HepG2 (cell line): ENCODE results near the gene LAMP1. TPM values are rescaled to one million over a fixed set of nuclear protein-coding genes. Genes with fewer than 3 reads are reported as not detected.
"Not testable (repeated sequence)": the region's sequence is repeated elsewhere in the genome, so short reads cannot be mapped to it uniquely, and the experiment has no call there.

Experiments used
- ATAC-seq: fragments of 200-7000 bp; cut with Tn5 transposase; 3 replicates; pipeline ENCODE4 v1.9.1; 2020; ENCODE audit warnings: mild to moderate bottlenecking, moderate library complexity
- BruUV-seq: library from RNA; stranded (reverse); fragments of 400-500 nt; replicated peaks from 2 replicates; lab custom pipeline; 2021; lab: Mats Ljungman, UMichigan
- CTCF ChIA-PET: fragments of 300-600 bp; formaldehyde crosslinking; extraction: SDS; loops from one replicate; lab custom pipeline; 2021; ENCODE audit warnings: low total read pairs, inconsistent platforms, low intra/inter-chr PET ratio; lab: Yijun Ruan, JAX
- POLR2A ChIA-PET: fragments of 350-600 bp; sonication (Branson Sonifier 250); formaldehyde crosslinking; loops from one replicate; lab custom pipeline; 2020; ENCODE audit warnings: antibody characterized with exemption, inconsistent platforms; lab: Yijun Ruan, JAX
- DNase-seq: peaks from one replicate; pipeline ENCODE4 v3.0.0-alpha.2; 2015; ENCODE audit warnings: low spot score
- FAIRE-seq: peaks from 3 replicates; lab custom pipeline; 2011; peaks lifted over from hg19 to GRCh38; lab: Jason Lieb, UNC
- H2AFZ ChIP-seq: one replicate; pipeline ENCODE4 v1.6.1; 2011; ENCODE audit warnings: low read length, inconsistent platforms
- H3K27ac ChIP-seq: fragments of 300-600 bp; 3 replicates; pipeline ENCODE4 v1.8.0; 2011; ENCODE audit warnings: mixed run types, mild to moderate bottlenecking, mixed read lengths, low read length, inconsistent platforms; ENCODE audit not compliant: insufficient read depth; ENCODE audit errors: extremely low read length
- H3K27me3 ChIP-seq, 2 experiments: fragments of 200-600 bp in 1 of 2; 2 replicates in 1 of 2; 3 replicates in 1 of 2; pipeline versions ENCODE4 v1.6.0 to v1.8.0; 2011; ENCODE audit warnings: low read length in 2 of 2, mild to moderate bottlenecking in 2 of 2, moderate library complexity in 2 of 2, inconsistent platforms in 1 of 2; ENCODE audit not compliant: insufficient read depth in 2 of 2, control insufficient read depth in 1 of 2
- H3K36me3 ChIP-seq, 2 experiments: fragments of 200-600 bp in 1 of 2; replicated peaks in 1 of 2; 2 replicates in 1 of 2; 3 replicates in 1 of 2; pipeline versions ENCODE4 v1.5.1 to v1.8.0; 2011; ENCODE audit warnings: low read length in 2 of 2, inconsistent platforms in 1 of 2; ENCODE audit not compliant: insufficient read depth in 2 of 2, control insufficient read depth in 1 of 2
- H3K4me1 ChIP-seq: 2 replicates; pipeline ENCODE4 v1.5.1; 2012; ENCODE audit warnings: low read length, inconsistent platforms; ENCODE audit not compliant: insufficient read depth
- H3K4me2 ChIP-seq: 2 replicates; pipeline ENCODE4 v1.6.0; 2011; ENCODE audit warnings: low read depth, low read length, inconsistent platforms
- H3K4me3 ChIP-seq, 3 experiments: fragments of 200-600 bp in 1 of 3; sonication (generic), shearing (Covaris generic) in 1 of 3; replicated peaks in 1 of 3; 2 replicates each; pipeline ENCODE4 v1.5.1; 2011 to 2016; ENCODE audit warnings: low read length in 3 of 3, inconsistent platforms in 2 of 3, low read depth in 2 of 3, mild to moderate bottlenecking in 2 of 3, control low read depth in 1 of 3, mixed read lengths in 1 of 3; ENCODE audit not compliant: insufficient read depth in 1 of 3
- H3K79me2 ChIP-seq: one replicate; pipeline ENCODE4 v1.6.1; 2011; ENCODE audit warnings: low read length, inconsistent platforms; ENCODE audit not compliant: insufficient read depth
- H3K9ac ChIP-seq: 2 replicates; pipeline ENCODE4 v1.6.0; 2011; ENCODE audit warnings: mild to moderate bottlenecking, low read depth, low read length, inconsistent platforms; ENCODE audit not compliant: insufficient read depth
- H3K9me3 ChIP-seq: 2 replicates; pipeline ENCODE4 v1.5.1; 2012; ENCODE audit warnings: mild to moderate bottlenecking, low read length
- H4K20me1 ChIP-seq: 2 replicates; pipeline ENCODE4 v1.6.0; 2011; ENCODE audit warnings: inconsistent platforms, mild to moderate bottlenecking, low read length, moderate library complexity; ENCODE audit not compliant: insufficient read depth
- ARNT2 ChIP-seq: sonication (generic); formaldehyde crosslinking; IDR thresholded peaks from 2 replicates; pipeline ENCODE4 v1.8.0; 2022; ENCODE audit warnings: mild to moderate bottlenecking, low read depth, missing genetic modification reagents, moderate library complexity
- NR0B2 ChIP-seq: sonication (generic); formaldehyde crosslinking; IDR thresholded peaks from 2 replicates; pipeline ENCODE4 v1.4.0; 2020; ENCODE audit warnings: mild to moderate bottlenecking, missing genetic modification reagents
- PHF20 ChIP-seq: sonication (generic); formaldehyde crosslinking; IDR thresholded peaks from 2 replicates; pipeline ENCODE4 v1.5.0; 2020; ENCODE audit warnings: mild to moderate bottlenecking, missing genetic modification reagents
- REPIN1 ChIP-seq: sonication (generic); formaldehyde crosslinking; IDR thresholded peaks from 2 replicates; pipeline ENCODE4 v1.8.0; 2022; ENCODE audit warnings: missing genetic modification reagents, low read depth, mild to moderate bottlenecking, borderline replicate concordance
- TFDP2 ChIP-seq: sonication (generic); formaldehyde crosslinking; IDR thresholded peaks from 2 replicates; pipeline ENCODE4 v1.4.0; 2020; ENCODE audit warnings: missing genetic modification reagents
- ZNF263 ChIP-seq: sonication (generic); formaldehyde crosslinking; IDR thresholded peaks from 2 replicates; pipeline ENCODE4 v1.4.0; 2020; ENCODE audit warnings: missing genetic modification reagents
- ZNF549 ChIP-seq: sonication (generic); formaldehyde crosslinking; IDR thresholded peaks from 2 replicates; pipeline ENCODE4 v1.5.0; 2020; ENCODE audit warnings: missing genetic modification reagents
- WGBS: methylation state at CpG from one replicate; pipeline ENCODE4 v1.1.6; 2017; ENCODE audit warnings: low lambda C conversion rate; 5-methylcytosine and 5-hydroxymethylcytosine counted together
- in situ Hi-C: cut with HindIII; loops from 2 replicates; pipeline ENCODE4 v1.10.0; 2017; ENCODE audit warnings: low pct_unique_long_range_greater_than_20kb; ENCODE audit not compliant: extremely low pct_ligation_motif_present
- intact Hi-C: fragments of 100-400 bp; cut with micrococcal nuclease; formaldehyde crosslinking; loops from one replicate; pipeline ENCODE4 v1.10.0; 2022; ENCODE audit not compliant: unreplicated experiment
- polyA plus RNA-seq, 8 experiments: library from polyadenylated mRNA; depleted of rRNA in 3 of 8; stranded (reverse) in 7 of 8; unstranded in 1 of 8; fragments of >200 nt; fragmentation: Illumina TruSeq in 4 of 8; extraction: Trizol in 4 of 8; gene quantifications; 2 replicates each; pipeline versions ENCODE4 v1.2.1 to v1.2.3, GENCODE V29; 2011 to 2016; ENCODE audit warnings: low read depth in 4 of 8, missing spikeins in 1 of 8, mixed read lengths in 1 of 8; ENCODE audit not compliant: insufficient read depth in 1 of 8
- total RNA-seq, 5 experiments: library from RNA; depleted of rRNA; stranded (reverse); fragments of >200 nt; fragmentation: Illumina TruSeq; extraction: Trizol; gene quantifications; 2 replicates each; pipeline ENCODE4 v1.2.3, GENCODE V29; 2016; ENCODE audit warnings: low read depth in 1 of 5
- TF ChIP-seq, protein P1 (sequence below): sonication (generic); formaldehyde crosslinking; IDR thresholded peaks from 2 replicates; pipeline ENCODE4 v1.4.0; 2020; ENCODE audit warnings: missing genetic modification reagents, mild to moderate bottlenecking, borderline replicate concordance

Gene LAMP1
- total and polyA plus RNA-seq, 2 of the 13 experiments (the other 11 are each of a cell fraction or from before 2014, with no cell fraction given) = 103 to 112 TPM

- TF ChIP-seq TFDP2 (CRISPR knock-in tag) (no peak), ZNF549 (CRISPR knock-in tag) (no peak), PHF20 (CRISPR knock-in tag) (no peak), REPIN1 (CRISPR knock-in tag) (no peak), NR0B2 (CRISPR knock-in tag) (no peak), ARNT2 (CRISPR knock-in tag) (no peak)
- TF ChIP-seq, protein P1, sequence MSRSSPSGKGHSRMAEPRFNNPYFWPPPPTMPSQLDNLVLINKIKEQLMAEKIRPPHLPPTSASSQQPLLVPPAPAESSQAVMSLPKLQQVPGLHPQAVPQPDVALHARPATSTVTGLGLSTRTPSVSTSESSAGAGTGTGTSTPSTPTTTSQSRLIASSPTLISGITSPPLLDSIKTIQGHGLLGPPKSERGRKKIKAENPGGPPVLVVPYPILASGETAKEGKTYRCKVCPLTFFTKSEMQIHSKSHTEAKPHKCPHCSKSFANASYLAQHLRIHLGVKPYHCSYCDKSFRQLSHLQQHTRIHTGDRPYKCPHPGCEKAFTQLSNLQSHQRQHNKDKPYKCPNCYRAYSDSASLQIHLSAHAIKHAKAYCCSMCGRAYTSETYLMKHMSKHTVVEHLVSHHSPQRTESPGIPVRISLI (CRISPR knock-in tag) = no peak
These were observed 48.4 kb downstream of the LAMP1 start (continued) for GRCh38 chr13:113345486-113345885.

- ATAC-seq, H2AFZ ChIP-seq, H3K4me1 ChIP-seq, POLR2A ChIA-PET, CTCF ChIA-PET, FAIRE-seq, H3K79me2 ChIP-seq, H4K20me1 ChIP-seq, H3K4me3 ChIP-seq, in situ Hi-C loops, intact Hi-C loops, DNase-seq, H3K27ac ChIP-seq, H3K9ac ChIP-seq, BruUV-seq, H3K4me2 ChIP-seq, H3K9me3 ChIP-seq, H3K27me3 ChIP-seq: not testable (repeated sequence)
- 98% methylated on average over 19 of the region's 19 CpGs for WGBS
- peaks cover 26 to 66% of the 10 kb centered on the region in 2 experiments for H3K36me3 ChIP-seq
- TF ChIP-seq ZNF263 (CRISPR knock-in tag) = 0 out of 2 replicates have a peak, but pooled peaks have one; percentile 23
These were observed 50.7 kb downstream of the LAMP1 start for GRCh38 chr13:113347736-113348225.
